DOHH2 (cell line): ENCODE measurements around the gene CASP2.

ENCODE experiments used
- H3F3A ChIP-seq: fragments of 200-600 bp; sonication (generic), shearing (Covaris generic); 2 replicates; pipeline ENCODE4 v1.6.0; 2016; ENCODE audit warnings: antibody characterized with exemption, mild to moderate bottlenecking; ENCODE audit not compliant: control insufficient read depth, insufficient read depth
- H3K27ac ChIP-seq: fragments of 200-600 bp; sonication (generic); 2 replicates; pipeline ENCODE4 v1.5.1; 2014; ENCODE audit warnings: low read depth, mild to moderate bottlenecking, low read length, moderate library complexity
- H3K27me3 ChIP-seq: fragments of 200-600 bp; sonication (generic); 2 replicates; pipeline ENCODE4 v1.6.1; 2014; ENCODE audit warnings: mild to moderate bottlenecking, low read length, mixed read lengths; ENCODE audit not compliant: control insufficient read depth
- H3K36me3 ChIP-seq: fragments of 200-600 bp; sonication (generic); 2 replicates; pipeline ENCODE4 v1.6.1; 2014; ENCODE audit warnings: mild to moderate bottlenecking, low read length, moderate library complexity, mixed read lengths; ENCODE audit not compliant: control insufficient read depth
- H3K4me1 ChIP-seq: fragments of 200-600 bp; sonication (generic); 2 replicates; pipeline ENCODE4 v1.6.1; 2014; ENCODE audit warnings: mild to moderate bottlenecking, low read length, mixed read lengths; ENCODE audit not compliant: control insufficient read depth
- H3K4me2 ChIP-seq: fragments of 200-600 bp; sonication (generic); 2 replicates; pipeline ENCODE4 v1.6.0; 2014; ENCODE audit warnings: mild to moderate bottlenecking, low read length, moderate library complexity
- H3K4me3 ChIP-seq: fragments of 200-600 bp; sonication (generic); 2 replicates; pipeline ENCODE4 v1.5.1; 2014; ENCODE audit warnings: mild to moderate bottlenecking, low read length, mixed read lengths
- H3K79me2 ChIP-seq: fragments of 200-600 bp; sonication (generic); 2 replicates; pipeline ENCODE4 v1.6.1; 2014; ENCODE audit warnings: mild to moderate bottlenecking, low read length, mixed read lengths; ENCODE audit not compliant: control insufficient read depth
- H3K9me2 ChIP-seq: fragments of 200-600 bp; sonication (generic); replicated peaks from 2 replicates; pipeline ENCODE4 v1.6.1; 2014; ENCODE audit warnings: mild to moderate bottlenecking, low read length, mixed read lengths; ENCODE audit not compliant: control insufficient read depth
- H3K9me3 ChIP-seq: fragments of 200-600 bp; sonication (generic); 2 replicates; pipeline ENCODE4 v1.6.1; 2014; ENCODE audit warnings: antibody characterized with exemption, low read length, mixed read lengths; ENCODE audit not compliant: control insufficient read depth, insufficient read depth
- H4K20me1 ChIP-seq: fragments of 200-600 bp; sonication (generic); 2 replicates; pipeline ENCODE4 v1.6.0; 2014; ENCODE audit warnings: low read depth, mild to moderate bottlenecking, antibody characterized with exemption, low read length, moderate library complexity; ENCODE audit not compliant: control insufficient read depth, insufficient read depth
- EZH2phosphoT487 ChIP-seq: fragments of 200-600 bp; sonication (generic); IDR thresholded peaks from 2 replicates; pipeline ENCODE4 v1.6.1; 2017; ENCODE audit warnings: borderline replicate concordance, mild to moderate bottlenecking, antibody characterized with exemption, low read length, moderate library complexity, mixed read lengths
- TF ChIP-seq, protein P1 (sequence below): fragments of 200-600 bp; sonication (generic); IDR thresholded peaks from one replicate; pipeline ENCODE4 v1.5.1; 2014; ENCODE audit warnings: antibody characterized with exemption, mild to moderate bottlenecking, low read depth, low read length; ENCODE audit not compliant: poor library complexity, severe bottlenecking

The CASP2 gene

DNA sequence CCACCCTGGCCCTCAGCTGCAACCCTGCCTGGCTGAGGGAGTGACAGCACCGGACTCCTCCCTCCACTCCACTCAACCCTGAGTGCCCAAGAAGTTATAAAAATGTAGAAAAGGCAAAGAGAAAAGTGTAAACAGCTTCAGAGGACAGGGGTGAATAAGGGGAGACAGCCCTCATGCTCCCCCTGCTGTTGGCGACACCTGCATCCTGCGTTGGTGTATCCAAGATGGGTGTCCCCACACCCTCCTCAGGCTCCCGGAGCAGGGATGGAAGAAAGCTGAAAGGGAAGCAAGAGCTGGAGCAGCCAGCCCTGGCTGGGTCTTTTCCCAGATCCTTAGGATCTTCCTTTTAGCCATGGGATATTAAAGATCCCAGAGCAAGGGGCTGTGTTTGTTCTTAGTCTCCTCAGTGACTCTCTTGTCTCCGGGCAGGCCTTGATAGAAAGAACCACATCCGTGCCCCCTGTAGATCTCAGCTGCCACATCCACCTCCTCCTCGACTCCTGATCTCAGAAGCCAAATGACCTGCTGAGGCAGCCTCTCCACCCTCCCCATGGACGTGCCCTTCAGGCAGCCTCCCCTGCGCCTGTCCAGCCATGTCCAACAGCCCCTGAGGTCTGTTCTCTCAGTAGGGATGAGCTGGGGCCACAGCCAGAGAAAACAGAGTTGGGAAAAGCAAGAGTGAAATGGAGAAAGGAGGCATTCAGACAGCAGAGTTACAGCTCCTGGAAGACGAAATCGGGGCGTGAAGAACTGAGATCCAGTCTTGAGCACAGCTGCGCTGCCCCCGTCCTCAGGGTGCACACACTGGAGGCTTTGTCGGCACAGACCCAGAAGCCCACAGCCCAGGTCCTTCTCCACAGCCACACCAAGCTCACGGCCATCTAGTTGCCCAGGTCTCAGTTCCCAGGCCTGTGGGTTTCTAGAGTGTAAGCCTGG, 67.6 kb downstream of the CASP2 start:
- Histone ChIP-seq H4K20me1 (no peaks in the 10 kb centered on the region), H3K9me3 (no peaks in the 10 kb centered on the region), H3K27me3 (peaks cover 50% of the 10 kb centered on the region)

DNA sequence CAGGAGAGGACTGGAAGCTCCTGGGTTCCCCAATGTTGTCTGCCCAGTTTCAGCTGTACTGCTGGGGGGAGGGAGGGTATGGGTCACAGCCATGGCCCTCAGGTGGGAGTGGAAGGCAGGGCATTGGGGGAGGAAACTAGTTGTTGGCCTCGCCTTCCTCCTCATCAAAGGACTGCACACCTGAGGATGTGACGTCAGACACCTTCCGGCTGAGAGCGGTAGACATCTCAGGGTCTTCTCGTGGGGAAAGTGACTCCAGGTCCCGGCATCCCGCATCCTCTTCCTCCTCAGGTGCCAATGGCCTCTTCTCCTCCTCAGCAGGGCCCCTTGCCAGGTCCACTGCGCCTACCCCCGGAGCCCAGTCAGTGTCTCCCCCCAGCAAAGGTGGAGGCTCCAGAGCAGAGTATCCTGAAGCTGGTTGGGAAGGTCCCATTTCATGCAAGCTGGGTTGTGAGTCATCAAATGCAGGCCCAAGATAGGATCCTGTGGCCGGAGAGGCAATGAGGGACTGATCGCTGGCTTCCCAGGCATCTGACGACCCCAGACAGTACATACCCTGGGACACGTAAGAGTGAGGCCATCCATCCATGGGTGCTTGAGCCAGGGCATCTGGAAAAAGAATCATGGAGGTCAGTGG, 68.4 kb downstream of the CASP2 start:
- no peaks in the 10 kb centered on the region for H3K36me3 ChIP-seq
- H4K20me1 ChIP-seq = no peaks in the 10 kb centered on the region
- H3K4me1 ChIP-seq = no peaks in the 10 kb centered on the region; the same call in 1 of the 2 replicates
- TF ChIP-seq, protein P1, sequence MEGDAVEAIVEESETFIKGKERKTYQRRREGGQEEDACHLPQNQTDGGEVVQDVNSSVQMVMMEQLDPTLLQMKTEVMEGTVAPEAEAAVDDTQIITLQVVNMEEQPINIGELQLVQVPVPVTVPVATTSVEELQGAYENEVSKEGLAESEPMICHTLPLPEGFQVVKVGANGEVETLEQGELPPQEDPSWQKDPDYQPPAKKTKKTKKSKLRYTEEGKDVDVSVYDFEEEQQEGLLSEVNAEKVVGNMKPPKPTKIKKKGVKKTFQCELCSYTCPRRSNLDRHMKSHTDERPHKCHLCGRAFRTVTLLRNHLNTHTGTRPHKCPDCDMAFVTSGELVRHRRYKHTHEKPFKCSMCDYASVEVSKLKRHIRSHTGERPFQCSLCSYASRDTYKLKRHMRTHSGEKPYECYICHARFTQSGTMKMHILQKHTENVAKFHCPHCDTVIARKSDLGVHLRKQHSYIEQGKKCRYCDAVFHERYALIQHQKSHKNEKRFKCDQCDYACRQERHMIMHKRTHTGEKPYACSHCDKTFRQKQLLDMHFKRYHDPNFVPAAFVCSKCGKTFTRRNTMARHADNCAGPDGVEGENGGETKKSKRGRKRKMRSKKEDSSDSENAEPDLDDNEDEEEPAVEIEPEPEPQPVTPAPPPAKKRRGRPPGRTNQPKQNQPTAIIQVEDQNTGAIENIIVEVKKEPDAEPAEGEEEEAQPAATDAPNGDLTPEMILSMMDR = no peak
- TF ChIP-seq EZH2phosphoT487 = no peak
- H3K4me3 ChIP-seq = no peak overlapping the region
- H3K4me2 ChIP-seq = no peak overlapping the region
- no peaks in the 10 kb centered on the region for H3F3A ChIP-seq
- no peaks in the 10 kb centered on the region for H3K79me2 ChIP-seq
- H3K9me2 ChIP-seq = no peaks in the 10 kb centered on the region
- no peak overlapping the region for H3K27ac ChIP-seq
- peaks cover 56% of the 10 kb centered on the region for H3K27me3 ChIP-seq
- H3K9me3 ChIP-seq = no peaks in the 10 kb centered on the region

More for the DNA sequence above, 67.6 kb downstream of the CASP2 start:
- Histone ChIP-seq H3K4me2 (no peak overlapping the region), H3F3A (no peaks in the 10 kb centered on the region), H3K36me3 (no peaks in the 10 kb centered on the region), H3K9me2 (no peaks in the 10 kb centered on the region), H3K27ac (no peak overlapping the region), H3K79me2 (no peaks in the 10 kb centered on the region), H3K4me3 (no peak overlapping the region), H3K4me1 (no peaks in the 10 kb centered on the region)
- no peak for TF ChIP-seq EZH2phosphoT487
- TF ChIP-seq, protein P1 = peak; percentile 49
